GM21825 (cell line): ENCODE data around the gene TEDC2.

ENCODE experiments used
- ATAC-seq: cut with Tn5 transposase; IDR thresholded peaks from one replicate; pipeline ENCODE4 v1.9.1; 2021; ENCODE audit warnings: mild to moderate bottlenecking, moderate library complexity; ENCODE audit not compliant: unreplicated experiment

TEDC2 gene

DNA sequence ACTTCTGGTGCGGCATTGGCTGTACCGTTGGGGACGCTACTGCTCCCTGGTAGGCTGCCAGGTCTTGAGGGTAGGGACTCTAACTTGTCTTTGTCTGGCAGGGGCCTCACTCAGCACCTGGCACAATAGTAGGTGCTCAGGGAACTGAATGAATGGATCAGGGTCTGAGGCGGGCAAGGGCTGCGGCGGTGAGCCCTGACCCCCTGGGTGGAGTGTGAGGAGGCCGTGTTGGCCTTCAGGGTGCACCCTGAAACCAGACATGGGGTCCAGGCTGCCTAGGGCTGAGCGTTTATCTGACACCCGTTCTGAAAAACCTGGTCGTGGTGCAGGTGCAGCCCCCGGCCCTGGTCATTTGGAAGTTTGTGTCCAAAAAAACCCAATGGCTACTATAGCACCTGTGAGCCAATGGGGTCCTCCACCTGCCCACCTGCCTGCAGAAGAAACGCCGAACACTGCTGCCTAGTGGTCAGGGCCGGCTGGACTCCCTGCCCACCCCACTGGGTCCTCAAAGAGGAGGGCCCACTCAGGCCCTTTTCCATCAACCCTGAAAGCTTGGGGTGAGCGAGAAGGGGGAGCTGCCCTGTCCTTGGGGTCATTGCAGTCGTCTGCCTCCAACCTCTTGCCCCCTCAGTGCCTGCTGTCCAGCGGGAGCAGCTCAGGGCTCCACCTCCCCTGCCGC lies 49.0 kb downstream of the TEDC2 start:
- no peak for ATAC-seq

DNA sequence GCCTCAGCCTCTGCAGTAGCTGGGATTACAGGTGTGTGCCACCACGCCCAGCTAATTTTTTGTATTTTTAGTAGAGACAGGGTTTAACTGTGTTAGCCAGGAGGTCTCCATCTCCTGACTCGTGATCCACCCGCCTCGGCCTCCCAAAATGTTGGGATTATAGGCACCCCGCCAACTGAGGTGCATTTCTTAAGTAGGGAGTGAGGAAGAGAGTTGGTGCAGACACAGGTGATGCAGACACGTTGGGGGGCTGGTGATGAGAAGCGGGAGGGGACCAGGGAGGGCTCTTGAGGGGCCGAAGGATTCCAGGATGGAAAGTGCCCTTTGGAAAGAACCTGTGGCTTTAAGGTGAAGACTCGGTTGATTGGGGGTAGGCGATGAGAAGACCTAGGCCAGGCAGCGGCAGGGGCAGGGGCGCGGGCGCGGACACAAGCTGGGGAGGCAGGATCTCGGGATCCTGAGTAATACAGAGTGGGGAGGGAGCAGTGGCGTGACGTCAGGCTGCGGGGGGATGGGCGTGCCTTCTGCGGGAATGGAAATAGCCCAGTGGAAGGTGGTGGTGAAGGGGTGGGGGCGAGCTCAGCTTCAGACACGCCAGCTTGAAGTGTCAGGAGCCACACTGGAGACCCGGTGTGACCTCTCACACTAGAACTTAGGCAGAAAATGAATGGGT lies 51.4 kb downstream of the TEDC2 start:
- ATAC-seq: no peak

- no peak for ATAC-seq
Measured at GRCh38 chr16:2511996-2512734, 52.3 kb downstream of the TEDC2 start.

DNA sequence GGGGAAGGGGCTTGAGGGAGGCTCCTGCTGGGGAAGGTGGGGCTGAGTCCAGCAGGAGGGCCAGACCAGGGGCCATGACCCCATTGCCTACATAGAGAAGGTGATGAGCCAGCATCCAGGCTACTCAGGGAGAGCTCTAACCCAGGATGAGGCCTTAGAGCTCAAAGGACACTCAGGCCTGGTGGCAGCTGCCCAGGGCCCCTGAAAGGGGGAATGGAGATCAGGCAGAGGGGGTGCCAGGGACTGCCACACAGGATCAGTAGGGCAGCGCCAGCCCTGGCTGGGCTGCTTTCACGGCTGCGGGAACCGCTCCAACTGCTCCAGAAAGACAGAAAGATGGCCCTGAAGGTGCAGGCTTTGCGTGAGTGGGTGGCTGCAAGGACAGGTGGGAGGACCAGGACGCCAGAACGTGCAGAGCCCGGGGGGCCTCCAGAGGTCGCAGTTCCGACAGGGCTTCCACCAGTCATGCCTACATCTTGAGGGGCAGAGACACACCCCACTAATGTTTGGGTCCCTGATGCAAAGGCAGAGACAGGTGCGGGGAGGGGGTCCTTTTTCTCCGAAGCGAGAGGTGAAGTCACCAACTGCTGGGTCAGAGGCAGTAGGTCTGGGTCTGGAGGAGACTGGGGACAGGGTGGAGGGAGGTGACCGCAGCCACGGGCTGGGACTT lies 53.0 kb downstream of the TEDC2 start:
- no peak for ATAC-seq

- peak; percentile 64 for ATAC-seq
Measured at GRCh38 chr16:2513405-2514332, 53.8 kb downstream of the TEDC2 start, which contains the start of gene ATP6V0C. ATP6V0C (plus strand) TSS chr16:2513952; CDS start chr16:2514104, 152 bp downstream.
